GM12878 (cell line): ENCODE results near the gene MYO15A.
A peak's percentile ranks its signal among the peaks of the same experiment; 100 is the strongest.

Source experiments
- FOXK2 ChIP-seq: fragments of 450-650 bp; IDR thresholded peaks from 2 replicates; pipeline ENCODE4 v1.6.1; 2017; ENCODE audit warnings: mild to moderate bottlenecking, moderate library complexity
- NFIC ChIP-seq: IDR thresholded peaks from 2 replicates; pipeline ENCODE4 v1.6.1; 2012; ENCODE audit warnings: low read depth, mild to moderate bottlenecking, inconsistent platforms, low read length, moderate library complexity
- NRF1 ChIP-seq: conservative IDR thresholded peaks from 2 replicates; pipeline ENCODE4 v1.6.1; 2011; ENCODE audit warnings: mild to moderate bottlenecking, low read depth, low read length, improper control_type of control experiment
- POLR2A ChIP-seq: IDR thresholded peaks from 2 replicates; pipeline ENCODE4 v1.6.1; 2011; ENCODE audit warnings: low read depth, mild to moderate bottlenecking, low read length
- POLR2AphosphoS5 ChIP-seq: IDR thresholded peaks from 2 replicates; pipeline ENCODE4 v1.6.1; 2011; ENCODE audit warnings: mild to moderate bottlenecking, low read length, inconsistent platforms
- YY1 ChIP-seq: IDR thresholded peaks from 2 replicates; pipeline ENCODE4 v1.6.1; 2011; ENCODE audit warnings: low read depth, mild to moderate bottlenecking, low read length
- TF ChIP-seq, protein P1 (sequence below): IDR thresholded peaks from 2 replicates; pipeline ENCODE4 v1.6.1; 2011; ENCODE audit warnings: mild to moderate bottlenecking, low read depth, low read length, moderate library complexity; ENCODE audit not compliant: insufficient replicate concordance
- TF ChIP-seq, protein P2 (sequence below), 3 experiments: IDR thresholded peaks in 2 of 3; conservative IDR thresholded peaks in 1 of 3; 2 replicates each; pipeline ENCODE4 v1.5.1; 2011; ENCODE audit warnings: low read depth in 3 of 3, low read length in 3 of 3, mild to moderate bottlenecking in 3 of 3, control low read depth in 2 of 3, moderate library complexity in 2 of 3, inconsistent platforms in 1 of 3, mixed read lengths in 1 of 3; ENCODE audit not compliant: control insufficient read depth in 2 of 3, insufficient read depth in 1 of 3; ENCODE audit errors: extremely low read depth in 1 of 3
- TF ChIP-seq, protein P3 (sequence below): fragments of 450-650 bp; IDR thresholded peaks from 2 replicates; pipeline ENCODE4 v1.6.1; 2017; ENCODE audit warnings: antibody characterized with exemption, mild to moderate bottlenecking, moderate library complexity
- TF ChIP-seq, protein P4 (sequence below): IDR thresholded peaks from 2 replicates; pipeline ENCODE4 v1.6.1; 2011; ENCODE audit warnings: low read depth, low read length, improper control_type of control experiment, borderline replicate concordance

DNA sequence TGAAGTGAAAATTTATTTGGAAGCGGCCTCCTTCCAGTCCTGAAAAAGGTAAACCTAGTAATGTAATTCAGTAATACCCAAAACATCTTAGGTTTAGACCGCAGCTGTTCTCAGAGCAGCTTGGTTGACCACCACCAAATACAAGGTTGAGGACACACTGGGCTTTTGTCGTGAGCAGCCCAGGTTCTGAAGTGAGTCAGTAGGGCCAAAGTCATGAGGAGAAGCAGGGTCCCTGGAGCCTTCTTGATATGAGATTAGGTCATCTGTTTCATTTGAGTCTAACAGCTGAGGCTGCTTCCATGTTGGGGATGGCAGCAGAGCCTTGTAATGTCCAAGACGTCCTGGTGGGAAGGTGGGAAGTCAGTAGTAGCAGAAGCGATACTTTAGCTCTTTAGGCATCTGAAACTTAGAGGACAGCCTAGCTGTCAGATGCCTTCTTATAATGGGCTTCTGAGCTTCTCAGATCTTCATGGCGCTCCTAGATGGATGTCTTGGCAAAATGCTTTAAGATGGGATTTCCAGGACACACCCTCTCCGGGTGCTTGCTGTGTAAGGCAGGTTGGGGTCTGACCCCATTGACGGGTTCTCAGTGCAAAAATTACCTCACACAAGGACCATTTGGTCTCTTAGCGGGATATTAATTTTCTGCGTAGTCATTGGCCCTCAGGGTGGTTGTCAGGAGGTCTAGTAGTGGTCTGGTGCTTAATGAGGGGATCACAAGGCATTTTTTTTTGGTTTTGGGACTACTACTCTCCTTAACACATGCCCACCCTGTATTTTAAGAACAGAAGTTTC lies 77.5 kb downstream of the MYO15A start:
- 0 out of 2 replicates have a peak, but pooled peaks have one; percentile 22 for TF ChIP-seq YY1
- no peak for TF ChIP-seq POLR2AphosphoS5
- TF ChIP-seq, protein P1, sequence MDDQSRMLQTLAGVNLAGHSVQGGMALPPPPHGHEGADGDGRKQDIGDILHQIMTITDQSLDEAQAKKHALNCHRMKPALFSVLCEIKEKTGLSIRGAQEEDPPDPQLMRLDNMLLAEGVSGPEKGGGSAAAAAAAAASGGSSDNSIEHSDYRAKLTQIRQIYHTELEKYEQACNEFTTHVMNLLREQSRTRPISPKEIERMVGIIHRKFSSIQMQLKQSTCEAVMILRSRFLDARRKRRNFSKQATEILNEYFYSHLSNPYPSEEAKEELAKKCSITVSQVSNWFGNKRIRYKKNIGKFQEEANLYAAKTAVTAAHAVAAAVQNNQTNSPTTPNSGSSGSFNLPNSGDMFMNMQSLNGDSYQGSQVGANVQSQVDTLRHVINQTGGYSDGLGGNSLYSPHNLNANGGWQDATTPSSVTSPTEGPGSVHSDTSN = no peak
- TF ChIP-seq, protein P2, sequence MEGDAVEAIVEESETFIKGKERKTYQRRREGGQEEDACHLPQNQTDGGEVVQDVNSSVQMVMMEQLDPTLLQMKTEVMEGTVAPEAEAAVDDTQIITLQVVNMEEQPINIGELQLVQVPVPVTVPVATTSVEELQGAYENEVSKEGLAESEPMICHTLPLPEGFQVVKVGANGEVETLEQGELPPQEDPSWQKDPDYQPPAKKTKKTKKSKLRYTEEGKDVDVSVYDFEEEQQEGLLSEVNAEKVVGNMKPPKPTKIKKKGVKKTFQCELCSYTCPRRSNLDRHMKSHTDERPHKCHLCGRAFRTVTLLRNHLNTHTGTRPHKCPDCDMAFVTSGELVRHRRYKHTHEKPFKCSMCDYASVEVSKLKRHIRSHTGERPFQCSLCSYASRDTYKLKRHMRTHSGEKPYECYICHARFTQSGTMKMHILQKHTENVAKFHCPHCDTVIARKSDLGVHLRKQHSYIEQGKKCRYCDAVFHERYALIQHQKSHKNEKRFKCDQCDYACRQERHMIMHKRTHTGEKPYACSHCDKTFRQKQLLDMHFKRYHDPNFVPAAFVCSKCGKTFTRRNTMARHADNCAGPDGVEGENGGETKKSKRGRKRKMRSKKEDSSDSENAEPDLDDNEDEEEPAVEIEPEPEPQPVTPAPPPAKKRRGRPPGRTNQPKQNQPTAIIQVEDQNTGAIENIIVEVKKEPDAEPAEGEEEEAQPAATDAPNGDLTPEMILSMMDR (IDR thresholded peaks at IDR 0.05 in 2 of 3, conservative IDR thresholded peaks at IDR 0.05 in 1 of 3; ENCODE audit: control insufficient read depth in 2 of 3, extremely low read depth in 1 of 3, insufficient read depth in 1 of 3, low read depth in 3 of 3, low read length in 3 of 3) = no peak
- TF ChIP-seq, protein P3, sequence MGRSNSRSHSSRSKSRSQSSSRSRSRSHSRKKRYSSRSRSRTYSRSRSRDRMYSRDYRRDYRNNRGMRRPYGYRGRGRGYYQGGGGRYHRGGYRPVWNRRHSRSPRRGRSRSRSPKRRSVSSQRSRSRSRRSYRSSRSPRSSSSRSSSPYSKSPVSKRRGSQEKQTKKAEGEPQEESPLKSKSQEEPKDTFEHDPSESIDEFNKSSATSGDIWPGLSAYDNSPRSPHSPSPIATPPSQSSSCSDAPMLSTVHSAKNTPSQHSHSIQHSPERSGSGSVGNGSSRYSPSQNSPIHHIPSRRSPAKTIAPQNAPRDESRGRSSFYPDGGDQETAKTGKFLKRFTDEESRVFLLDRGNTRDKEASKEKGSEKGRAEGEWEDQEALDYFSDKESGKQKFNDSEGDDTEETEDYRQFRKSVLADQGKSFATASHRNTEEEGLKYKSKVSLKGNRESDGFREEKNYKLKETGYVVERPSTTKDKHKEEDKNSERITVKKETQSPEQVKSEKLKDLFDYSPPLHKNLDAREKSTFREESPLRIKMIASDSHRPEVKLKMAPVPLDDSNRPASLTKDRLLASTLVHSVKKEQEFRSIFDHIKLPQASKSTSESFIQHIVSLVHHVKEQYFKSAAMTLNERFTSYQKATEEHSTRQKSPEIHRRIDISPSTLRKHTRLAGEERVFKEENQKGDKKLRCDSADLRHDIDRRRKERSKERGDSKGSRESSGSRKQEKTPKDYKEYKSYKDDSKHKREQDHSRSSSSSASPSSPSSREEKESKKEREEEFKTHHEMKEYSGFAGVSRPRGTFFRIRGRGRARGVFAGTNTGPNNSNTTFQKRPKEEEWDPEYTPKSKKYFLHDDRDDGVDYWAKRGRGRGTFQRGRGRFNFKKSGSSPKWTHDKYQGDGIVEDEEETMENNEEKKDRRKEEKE = no peak
- TF ChIP-seq, protein P4, sequence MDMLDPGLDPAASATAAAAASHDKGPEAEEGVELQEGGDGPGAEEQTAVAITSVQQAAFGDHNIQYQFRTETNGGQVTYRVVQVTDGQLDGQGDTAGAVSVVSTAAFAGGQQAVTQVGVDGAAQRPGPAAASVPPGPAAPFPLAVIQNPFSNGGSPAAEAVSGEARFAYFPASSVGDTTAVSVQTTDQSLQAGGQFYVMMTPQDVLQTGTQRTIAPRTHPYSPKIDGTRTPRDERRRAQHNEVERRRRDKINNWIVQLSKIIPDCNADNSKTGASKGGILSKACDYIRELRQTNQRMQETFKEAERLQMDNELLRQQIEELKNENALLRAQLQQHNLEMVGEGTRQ = no peak
- TF ChIP-seq NRF1 = no peak
- no peak for TF ChIP-seq NFIC
- TF ChIP-seq POLR2A = 0 out of 2 replicates have a peak, but pooled peaks have one; percentile 36
- TF ChIP-seq FOXK2 = no peak
